ENCODE measurements around the gene CBFA2T2. TPM values are rescaled to one million over a fixed set of nuclear protein-coding genes. Genes with fewer than 3 reads are reported as not detected.

Gene CBFA2T2
- total and polyA plus RNA-seq, 12 donors: 5.3 to 16.7 (median 9.4) TPM

- WGBS, 4 donors: 66 to 80% (median 72%) methylated on average over 7 to 9 of the region's 9 CpGs
- Histone ChIP-seq H3K4me3 (peak overlapping the region in 2 of 4 donors; percentile 56 to 92), H3K9me3 (replicated peaks in 1 of 3) (no peaks in the 10 kb centered on the region), H3K27me3 (no peaks in the 10 kb centered on the region), H3K27ac (peak overlapping the region in 3 of 5 donors; percentile 12 to 86 (median 71)), H3K36me3 (replicated peaks in 1 of 2) (no peaks in the 10 kb centered on the region), H3K4me1 (replicated peaks in 1 of 2) (peaks cover 4 to 17% of the 10 kb centered on the region in 2 donors)
- intact Hi-C loops (cut with DNase I): no loop called here
- peak in 2 of 7 donors; percentile 38 to 39 for DNase-seq
- TF ChIP-seq POLR2A (IDR thresholded peaks at IDR 0.05): no peak
- TF ChIP-seq CTCF (IDR thresholded peaks at IDR 0.05): no peak
Measured at GRCh38 chr20:33442136-33443005, 47.5 kb upstream of the CBFA2T2 start.

- Histone ChIP-seq H3K27me3 (no peaks in the 10 kb centered on the region), H3K9me3 (replicated peaks in 1 of 3) (no peaks in the 10 kb centered on the region), H3K4me3 (peak overlapping the region; percentile 6 to 92 (median 56)), H3K27ac (peak overlapping the region in 3 of 5 donors; percentile 65 to 86 (median 71)), H3K4me1 (replicated peaks in 1 of 2) (peaks cover 4 to 17% of the 10 kb centered on the region in 2 donors), H3K36me3 (replicated peaks in 1 of 2) (no peaks in the 10 kb centered on the region)
- 2 to 5% (median 2%) methylated on average over 5 to 45 of the region's 45 CpGs for WGBS, 4 donors
- TF ChIP-seq POLR2A (IDR thresholded peaks at IDR 0.05) (no peak), CTCF (IDR thresholded peaks at IDR 0.05) (no peak)
- DNase-seq: peak in 3 of 7 donors; percentile 23 to 55 (median 37)
- intact Hi-C loops (cut with DNase I): no loop called here
Measured at GRCh38 chr20:33443006-33443511, 46.8 kb upstream of the CBFA2T2 start.

- 1 to 3% (median 1%) methylated on average over 5 to 75 of the region's 75 CpGs; no CpG with 5 or more reads in 1 of the 4 donors for WGBS, 4 donors
- Histone ChIP-seq H3K4me1 (replicated peaks in 1 of 2) (peaks cover 4 to 17% of the 10 kb centered on the region in 2 donors), H3K9me3 (replicated peaks in 1 of 3) (no peaks in the 10 kb centered on the region), H3K27ac (peak within 1 kb of the TSS in 4 of 5 donors; percentile 40 to 86 (median 68)), H3K4me3 (peak within 1 kb of the TSS; percentile 6 to 92 (median 56)), H3K27me3 (no peaks in the 10 kb centered on the region), H3K36me3 (replicated peaks in 1 of 2) (no peaks in the 10 kb centered on the region)
- DNase-seq: peak; percentile 92 to 97 (median 94)
- TF ChIP-seq CTCF (IDR thresholded peaks at IDR 0.05): peak in 1 of 6 experiments; percentile 12
- peak; percentile 42 to 52 for TF ChIP-seq POLR2A (IDR thresholded peaks at IDR 0.05)
- intact Hi-C loops (cut with DNase I): no loop called here
Measured at GRCh38 chr20:33443512-33444239, 46.2 kb upstream of the CBFA2T2 start, which contains the start of gene SNTA1. Gene SNTA1 (minus strand): TSS chr20:33443763. CDS start chr20:33443620, 143 bp downstream.
